ENCODE results near the gene ZSWIM2.
"Not testable (repeated sequence)": the region's sequence is repeated elsewhere in the genome, so short reads cannot be mapped to it uniquely, and the experiment has no call there.

ZSWIM2 gene

DNA sequence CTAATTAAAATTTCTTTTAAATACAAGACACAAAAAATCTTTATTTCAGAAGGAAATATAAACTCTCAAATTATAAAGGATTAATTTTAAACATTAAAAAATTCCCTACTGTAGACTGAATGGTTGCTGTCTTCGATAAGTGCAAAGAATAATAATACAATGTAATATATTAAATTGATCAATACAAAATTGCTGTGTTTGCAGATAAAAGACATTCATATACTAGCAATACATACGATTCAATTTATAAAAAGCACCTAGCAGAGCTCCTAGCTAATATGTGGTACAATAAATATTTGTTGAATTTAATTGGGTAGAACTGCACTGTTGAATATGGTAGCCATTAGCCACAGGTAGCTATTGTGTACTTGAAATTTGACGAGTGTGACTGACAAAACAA is 6.6 kb downstream of the ZSWIM2 start:
- DNase-seq (ENCODE audit: low read depth) = no peak

DNA sequence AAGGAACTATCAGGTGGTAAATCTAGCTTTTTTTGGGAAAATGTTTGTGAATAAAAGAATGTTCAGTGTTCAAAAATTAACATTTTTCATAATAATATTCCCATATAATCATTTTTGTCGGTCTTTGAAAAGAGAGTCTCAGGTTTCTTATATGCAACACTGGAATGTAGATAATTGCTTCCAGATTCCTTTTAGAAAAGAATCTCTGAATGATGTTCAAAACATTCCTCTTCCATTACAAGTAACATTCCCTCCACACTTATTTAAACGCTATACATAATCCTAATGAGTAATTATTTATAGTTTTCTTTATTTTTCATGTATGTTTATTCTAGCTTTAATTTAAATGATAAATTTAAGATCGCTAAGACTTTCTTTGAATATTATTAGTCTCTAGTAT is 7.0 kb downstream of the ZSWIM2 start:
- DNase-seq (ENCODE audit: low read depth) = peak; percentile 40

DNA sequence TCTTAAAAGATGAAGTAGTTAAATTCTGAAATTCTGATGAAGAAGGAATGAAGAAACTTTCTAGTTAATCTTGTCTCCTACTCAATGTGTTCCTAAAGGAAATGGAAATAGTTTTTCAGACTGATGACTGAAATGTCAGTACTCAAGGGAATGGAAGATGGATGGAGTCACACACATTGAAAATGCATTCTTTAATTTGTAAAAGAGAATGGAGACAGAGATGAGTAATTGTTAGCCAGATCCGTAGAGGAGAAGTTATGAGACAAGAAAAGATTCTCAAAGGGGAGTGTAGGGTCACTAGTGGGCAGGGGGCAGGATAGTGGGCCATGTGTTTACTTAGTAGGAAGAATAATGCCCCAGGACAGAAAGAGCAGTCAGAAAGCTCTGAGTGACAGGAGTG is 13.3 kb downstream of the ZSWIM2 start:
- no peak for DNase-seq (ENCODE audit: low read depth)

DNA sequence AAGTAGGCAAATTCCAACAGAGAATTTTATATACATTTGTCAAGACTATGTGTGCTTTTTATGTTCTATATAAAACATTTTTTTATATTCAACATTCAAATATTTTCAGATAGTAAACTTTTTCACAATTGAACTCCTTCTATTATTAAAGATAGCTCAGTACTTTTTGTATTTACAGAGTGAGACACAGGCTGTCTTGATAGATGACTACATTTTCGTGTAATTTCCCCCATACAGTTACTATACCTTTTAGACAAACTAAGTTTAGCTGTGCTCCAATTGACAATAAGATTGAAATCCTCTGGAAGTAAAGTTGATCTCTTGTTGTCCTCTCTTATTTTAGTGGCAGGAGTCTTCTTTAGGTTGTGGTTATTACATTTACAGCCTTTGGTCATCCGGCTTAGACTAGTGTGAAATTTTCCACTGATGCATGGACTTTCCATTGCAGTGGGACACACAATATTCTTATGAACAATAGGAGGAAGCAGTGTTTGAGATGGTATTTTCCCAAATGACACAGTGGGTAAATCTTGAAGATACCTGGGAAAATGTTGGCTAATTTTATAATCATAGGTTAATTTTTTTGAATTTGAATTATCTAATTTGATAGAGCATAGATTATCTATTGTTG is 21.0 kb downstream of the ZSWIM2 start:
- no peak for DNase-seq (ENCODE audit: low read depth)

DNA sequence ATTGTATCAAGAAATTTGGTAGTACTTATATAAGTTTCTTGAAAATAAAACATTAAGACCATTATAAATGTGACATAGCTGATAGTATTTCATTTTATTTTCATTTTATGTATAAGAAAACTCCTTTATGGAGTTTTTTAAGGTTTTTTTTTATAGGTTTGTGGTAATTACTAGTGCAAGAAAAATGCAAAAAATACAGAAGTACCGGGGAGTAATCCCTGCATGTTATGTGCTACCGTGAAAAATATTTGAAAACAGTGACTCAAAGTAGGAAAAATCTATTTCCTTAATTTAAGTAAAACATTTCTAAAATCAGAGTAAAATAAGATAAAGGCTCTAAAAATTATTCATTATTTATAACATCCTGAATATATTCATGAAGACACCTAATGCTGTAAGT is 21.6 kb downstream of the ZSWIM2 start:
- no peak for DNase-seq (ENCODE audit: low read depth)

DNA sequence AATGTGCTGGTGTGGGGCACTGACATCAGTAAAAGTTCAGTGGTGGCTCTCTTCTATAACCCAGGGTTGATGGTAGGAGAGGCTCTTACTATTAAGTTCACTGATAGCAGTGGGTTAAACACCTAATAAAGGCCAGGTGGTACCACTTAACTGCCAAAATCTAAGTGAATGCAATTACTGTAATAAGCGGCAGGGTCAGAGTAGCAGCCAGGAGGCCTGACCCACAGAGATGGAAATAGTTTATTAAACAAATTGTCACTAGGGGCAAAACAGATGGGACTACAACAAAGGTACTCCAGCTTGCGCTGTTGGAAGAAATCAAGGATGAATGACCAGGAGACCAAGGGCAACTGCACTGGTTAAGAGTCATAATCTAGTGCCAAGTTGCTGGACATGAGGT is 26.6 kb downstream of the ZSWIM2 start:
- DNase-seq (ENCODE audit: low read depth) = no peak

DNA sequence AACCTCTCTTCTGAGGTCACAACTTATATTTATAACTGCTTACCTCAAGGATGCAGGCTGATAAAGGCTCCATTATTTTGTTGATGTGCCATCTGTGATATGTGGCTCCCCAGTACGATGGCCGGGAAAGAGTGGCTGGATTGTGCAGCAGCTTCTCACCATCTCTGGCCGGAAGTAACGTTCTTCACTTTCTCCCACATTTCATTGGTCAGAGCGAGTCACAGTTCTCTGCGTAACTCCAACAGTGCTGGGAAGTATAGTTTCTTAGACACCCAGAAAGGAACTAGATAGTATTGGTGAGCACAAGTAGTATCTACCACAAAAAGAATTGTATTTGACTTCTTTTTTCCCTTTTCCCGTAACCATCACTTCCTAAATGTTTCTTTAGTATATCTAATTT is 28.7 kb downstream of the ZSWIM2 start:
- no peak for DNase-seq (ENCODE audit: low read depth)

DNA sequence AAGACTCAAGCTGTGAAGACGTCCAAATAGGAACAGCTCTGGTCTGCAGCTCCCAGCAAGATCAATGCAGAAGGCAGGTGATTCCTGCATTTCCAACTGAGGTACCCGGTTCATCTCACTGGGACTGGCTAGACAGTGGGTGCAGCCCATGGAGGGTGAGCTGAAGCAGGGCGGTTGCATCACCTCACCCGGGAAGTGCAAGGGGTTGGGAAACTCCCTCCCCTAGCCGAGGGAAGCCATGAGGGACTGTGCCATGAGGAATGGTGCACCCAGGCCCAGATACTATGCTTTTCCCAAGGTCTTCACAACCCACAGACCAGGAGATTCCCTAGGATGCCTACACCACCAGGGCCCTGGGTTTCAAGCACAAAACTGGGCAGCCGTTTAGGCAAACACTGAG is 37.2 kb downstream of the ZSWIM2 start:
- DNase-seq (ENCODE audit: low read depth) = not testable (repeated sequence)

DNA sequence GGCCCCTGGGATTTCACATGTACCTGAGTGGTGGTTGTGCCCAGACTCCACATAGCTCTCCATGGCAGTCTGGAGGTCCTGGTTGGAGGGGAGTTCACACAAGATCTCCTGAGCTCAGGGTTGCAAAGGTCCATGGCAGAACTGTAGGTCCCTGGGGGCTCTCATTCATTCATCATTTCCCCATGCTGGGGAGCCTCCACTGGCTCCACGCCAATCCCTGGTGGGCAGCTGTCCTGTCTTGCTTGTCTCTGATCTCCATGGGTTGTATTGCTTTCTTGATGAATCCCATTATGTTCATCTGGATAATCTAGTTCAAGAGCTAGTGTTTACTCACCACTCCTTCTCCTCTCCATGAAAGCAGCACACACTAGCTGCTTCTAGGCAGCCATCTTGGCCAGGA is 42.4 kb downstream of the ZSWIM2 start:
- no peak for DNase-seq (ENCODE audit: low read depth)

DNA sequence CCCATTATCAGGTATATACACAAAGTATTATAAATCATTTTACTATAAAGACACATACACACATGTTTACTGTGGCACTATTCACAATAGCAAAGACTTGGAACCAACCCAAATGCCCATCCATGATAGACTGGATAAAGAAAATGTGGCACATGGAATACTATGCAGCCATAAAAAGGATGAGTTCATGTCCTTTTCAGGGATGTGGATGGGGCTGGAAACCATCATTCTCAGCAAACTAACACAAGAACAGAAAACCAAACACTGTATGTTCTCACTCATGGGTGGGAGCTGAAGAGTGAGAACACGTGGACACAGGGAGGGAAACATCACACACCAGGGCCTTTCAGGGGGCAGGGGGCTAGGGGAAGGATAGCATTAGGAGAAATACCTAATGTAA is 50.4 kb downstream of the ZSWIM2 start:
- DNase-seq (ENCODE audit: low read depth) = not testable (repeated sequence)

DNA sequence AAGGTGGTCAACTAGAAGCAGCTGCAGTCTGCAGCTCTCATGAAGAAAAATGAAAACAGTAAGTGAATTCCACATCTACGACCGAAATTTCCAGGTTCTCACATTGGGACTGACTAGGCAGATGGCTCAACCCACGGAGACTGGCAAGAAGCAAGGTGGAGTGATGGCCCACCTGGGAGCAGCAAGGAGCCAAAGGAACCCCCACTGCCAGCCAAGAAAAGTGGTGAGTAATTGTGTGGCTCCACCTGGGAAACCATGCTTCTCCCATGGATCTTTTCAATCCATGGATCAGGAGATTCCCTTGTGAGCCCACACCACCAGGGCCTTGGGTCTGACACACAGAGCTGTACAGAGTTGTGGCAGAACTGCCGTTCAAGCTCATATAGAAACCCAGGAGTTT is 64.0 kb downstream of the ZSWIM2 start:
- no peak for DNase-seq (ENCODE audit: low read depth)

DNA sequence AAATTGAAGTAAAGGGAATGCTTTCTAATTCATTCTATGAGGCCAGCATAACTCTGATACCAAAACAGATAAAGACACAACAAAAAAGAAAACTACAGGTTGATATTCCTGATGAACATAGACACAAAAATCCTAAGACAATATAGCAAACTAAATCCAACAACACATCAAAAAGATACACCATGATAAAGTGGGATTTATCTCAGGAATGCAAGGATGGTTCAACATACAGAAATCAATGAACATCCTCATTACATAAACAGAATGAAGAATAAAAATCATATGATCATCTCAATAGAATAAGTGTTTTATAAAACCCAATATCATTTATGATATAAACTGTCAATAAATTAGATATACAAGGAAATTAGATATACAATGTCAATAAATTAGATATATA is 65.7 kb downstream of the ZSWIM2 start:
- DNase-seq (ENCODE audit: low read depth) = no peak

DNA sequence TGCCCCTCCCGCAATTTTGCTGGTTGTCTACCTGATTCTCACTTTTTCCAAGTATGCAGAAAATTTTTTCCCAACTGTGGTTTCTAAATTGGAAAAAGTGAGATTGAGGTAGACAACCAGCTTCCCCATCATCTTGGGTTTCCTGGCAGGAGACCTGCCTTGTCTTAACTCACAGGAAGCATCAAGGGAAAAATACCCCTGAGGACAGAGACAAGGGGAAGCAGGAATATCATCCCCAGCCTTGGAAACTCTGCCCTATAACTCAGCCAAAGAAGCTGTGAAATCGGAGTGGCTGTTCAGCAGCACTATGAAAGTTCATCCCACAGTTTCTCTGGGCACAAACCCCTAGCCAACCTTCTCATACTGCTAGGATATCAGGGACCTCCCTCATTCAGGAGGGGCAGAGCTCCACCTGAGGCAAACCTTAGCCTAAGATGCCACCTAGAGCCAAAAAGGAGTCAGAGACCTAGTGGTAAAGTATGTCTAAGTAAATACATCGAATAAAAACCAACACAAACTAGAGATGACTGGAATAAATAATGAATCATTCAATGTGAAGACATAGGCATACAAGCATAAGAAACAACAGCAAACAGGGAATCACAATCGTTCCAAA is 68.2 kb downstream of the ZSWIM2 start:
- peak; percentile 5 for DNase-seq (ENCODE audit: low read depth)
